ENCODE measurements around the gene FOLR1. TPM values are rescaled to one million over a fixed set of nuclear protein-coding genes. Genes with fewer than 3 reads are reported as not detected.

FOLR1 gene
- total and polyA plus RNA-seq, 10 of the 15 experiments (the other 5 are each of a cell fraction or from before 2014, with no cell fraction given): not detected

DNA sequence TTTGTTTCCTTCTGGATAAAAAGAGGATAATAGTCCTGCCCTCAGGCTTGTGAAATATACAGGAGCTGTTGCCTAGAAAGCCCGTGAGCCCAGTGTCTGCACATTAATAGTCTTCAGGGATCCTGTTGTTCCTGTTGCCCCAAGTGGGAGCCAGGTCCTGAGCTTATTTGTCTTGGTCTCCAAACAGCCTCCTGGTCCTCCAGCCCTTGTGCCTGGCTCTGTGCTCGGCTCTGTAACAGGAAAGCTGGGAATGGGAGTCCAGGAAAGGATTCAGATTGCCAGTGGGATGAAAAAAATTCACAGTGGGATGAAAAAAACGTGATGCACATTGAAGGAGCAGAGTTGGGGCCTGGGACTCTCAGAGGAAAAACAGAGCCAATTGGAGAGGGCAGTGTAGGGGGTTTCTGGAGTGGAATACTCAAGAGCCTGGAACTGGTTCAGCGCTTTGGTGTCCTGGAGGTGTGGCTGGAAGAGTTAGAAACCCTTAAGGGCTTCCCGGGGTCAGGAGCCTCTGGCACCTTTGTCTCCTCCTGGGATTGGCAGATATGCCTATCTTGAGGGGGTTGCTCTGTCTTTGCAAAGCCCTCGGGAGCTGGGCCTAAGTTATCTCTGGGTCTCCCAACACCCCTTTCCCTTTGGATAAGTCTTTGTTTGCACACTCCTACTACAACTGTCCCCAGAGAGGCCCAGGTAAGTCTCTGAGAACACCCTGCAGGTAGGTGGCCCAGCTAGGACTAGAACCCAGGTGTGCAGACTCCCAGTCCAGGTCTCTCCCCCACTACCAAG lies 30.4 kb downstream of the FOLR1 start (continued):
- no peak for TF ChIP-seq POU2F2 (IDR thresholded peaks at IDR 0.05; ENCODE audit: borderline replicate concordance, low read depth, low read length)
- TF ChIP-seq, protein P1, sequence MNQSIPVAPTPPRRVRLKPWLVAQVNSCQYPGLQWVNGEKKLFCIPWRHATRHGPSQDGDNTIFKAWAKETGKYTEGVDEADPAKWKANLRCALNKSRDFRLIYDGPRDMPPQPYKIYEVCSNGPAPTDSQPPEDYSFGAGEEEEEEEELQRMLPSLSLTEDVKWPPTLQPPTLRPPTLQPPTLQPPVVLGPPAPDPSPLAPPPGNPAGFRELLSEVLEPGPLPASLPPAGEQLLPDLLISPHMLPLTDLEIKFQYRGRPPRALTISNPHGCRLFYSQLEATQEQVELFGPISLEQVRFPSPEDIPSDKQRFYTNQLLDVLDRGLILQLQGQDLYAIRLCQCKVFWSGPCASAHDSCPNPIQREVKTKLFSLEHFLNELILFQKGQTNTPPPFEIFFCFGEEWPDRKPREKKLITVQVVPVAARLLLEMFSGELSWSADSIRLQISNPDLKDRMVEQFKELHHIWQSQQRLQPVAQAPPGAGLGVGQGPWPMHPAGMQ (IDR thresholded peaks at IDR 0.05; ENCODE audit: borderline replicate concordance): no peak
- no peak for TF ChIP-seq SMARCA5 (IDR thresholded peaks at IDR 0.05)
- TF ChIP-seq SRF (IDR thresholded peaks at IDR 0.05; ENCODE audit: low read depth in 2 of 2, low read length in 2 of 2): no peak
- no peak for TF ChIP-seq JUND (IDR thresholded peaks at IDR 0.05; ENCODE audit: low read depth, low read length)
- TF ChIP-seq SUPT20H (IDR thresholded peaks at IDR 0.05; ENCODE audit: borderline replicate concordance, control insufficient read depth, low read depth, low read length): no peak
- TF ChIP-seq ATF7 (IDR thresholded peaks at IDR 0.05; ENCODE audit: low read depth): no peak
- TF ChIP-seq, protein P2, sequence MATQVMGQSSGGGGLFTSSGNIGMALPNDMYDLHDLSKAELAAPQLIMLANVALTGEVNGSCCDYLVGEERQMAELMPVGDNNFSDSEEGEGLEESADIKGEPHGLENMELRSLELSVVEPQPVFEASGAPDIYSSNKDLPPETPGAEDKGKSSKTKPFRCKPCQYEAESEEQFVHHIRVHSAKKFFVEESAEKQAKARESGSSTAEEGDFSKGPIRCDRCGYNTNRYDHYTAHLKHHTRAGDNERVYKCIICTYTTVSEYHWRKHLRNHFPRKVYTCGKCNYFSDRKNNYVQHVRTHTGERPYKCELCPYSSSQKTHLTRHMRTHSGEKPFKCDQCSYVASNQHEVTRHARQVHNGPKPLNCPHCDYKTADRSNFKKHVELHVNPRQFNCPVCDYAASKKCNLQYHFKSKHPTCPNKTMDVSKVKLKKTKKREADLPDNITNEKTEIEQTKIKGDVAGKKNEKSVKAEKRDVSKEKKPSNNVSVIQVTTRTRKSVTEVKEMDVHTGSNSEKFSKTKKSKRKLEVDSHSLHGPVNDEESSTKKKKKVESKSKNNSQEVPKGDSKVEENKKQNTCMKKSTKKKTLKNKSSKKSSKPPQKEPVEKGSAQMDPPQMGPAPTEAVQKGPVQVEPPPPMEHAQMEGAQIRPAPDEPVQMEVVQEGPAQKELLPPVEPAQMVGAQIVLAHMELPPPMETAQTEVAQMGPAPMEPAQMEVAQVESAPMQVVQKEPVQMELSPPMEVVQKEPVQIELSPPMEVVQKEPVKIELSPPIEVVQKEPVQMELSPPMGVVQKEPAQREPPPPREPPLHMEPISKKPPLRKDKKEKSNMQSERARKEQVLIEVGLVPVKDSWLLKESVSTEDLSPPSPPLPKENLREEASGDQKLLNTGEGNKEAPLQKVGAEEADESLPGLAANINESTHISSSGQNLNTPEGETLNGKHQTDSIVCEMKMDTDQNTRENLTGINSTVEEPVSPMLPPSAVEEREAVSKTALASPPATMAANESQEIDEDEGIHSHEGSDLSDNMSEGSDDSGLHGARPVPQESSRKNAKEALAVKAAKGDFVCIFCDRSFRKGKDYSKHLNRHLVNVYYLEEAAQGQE (IDR thresholded peaks at IDR 0.05; ENCODE audit: low read depth, low read length): no peak
- TF ChIP-seq CHD2 (IDR thresholded peaks at IDR 0.05; ENCODE audit: borderline replicate concordance, low read depth, low read length): no peak
- TF ChIP-seq CBX5 (IDR thresholded peaks at IDR 0.05; ENCODE audit: low read depth): no peak
